ENCODE results near the gene ACOXL. TPM values are rescaled to one million over a fixed set of nuclear protein-coding genes. Genes with fewer than 3 reads are reported as not detected.

ACOXL gene
- total and polyA plus RNA-seq, 2 of the 8 experiments (the other 6 are each of a cell fraction or from before 2014, with no cell fraction given) = 11.4 to 20.6 TPM

- TF ChIP-seq CHD7 (IDR thresholded peaks at IDR 0.05; ENCODE audit: insufficient replicate concordance, low read length) = no peak
- TF ChIP-seq CHD1 (IDR thresholded peaks at IDR 0.05; ENCODE audit: low read depth, low read length) = no peak
- TF ChIP-seq SIN3A (conservative IDR thresholded peaks at IDR 0.05 in 1 of 2, IDR thresholded peaks at IDR 0.05 in 1 of 2; ENCODE audit: low read depth in 1 of 2, low read length in 2 of 2) = no peak
- TF ChIP-seq PHF8 (conservative IDR thresholded peaks at IDR 0.05; ENCODE audit: low read depth, low read length) = no peak
- no peak for TF ChIP-seq GTF2F1 (IDR thresholded peaks at IDR 0.05; ENCODE audit: borderline replicate concordance, low read depth, low read length)
- TF ChIP-seq FOSL1 (IDR thresholded peaks at IDR 0.05; ENCODE audit: insufficient read depth, low read depth, low read length) = no peak
- TF ChIP-seq SIX5 (IDR thresholded peaks at IDR 0.05; ENCODE audit: low read depth, low read length) = no peak
- no peak for TF ChIP-seq ZNF274 (IDR thresholded peaks at IDR 0.05; ENCODE audit: borderline replicate concordance, extremely low read depth, low read length)
Observed at GRCh38 chr2:110837446-110838409, 105.4 kb downstream of the ACOXL start (continued).
